Fibroblast of lung (primary cell): ENCODE results near the gene TSACC.

Experiments
- CTCF ChIP-seq, 2 donors: IDR thresholded peaks in 1 of 2; conservative IDR thresholded peaks in 1 of 2; 1 replicate in 1 of 2; 2 replicates in 1 of 2; pipeline ENCODE4 v1.5.1; 2011 to 2012; ENCODE audit warnings: low read length in 2 of 2, control low read depth in 1 of 2, inconsistent platforms in 1 of 2, low read depth in 1 of 2, mild to moderate bottlenecking in 1 of 2
- EZH2 ChIP-seq: IDR thresholded peaks from 2 replicates; pipeline ENCODE4 v1.5.1; 2012; ENCODE audit warnings: low read length, control low read depth, mild to moderate bottlenecking; ENCODE audit errors: missing control alignments

- TF ChIP-seq CTCF (conservative IDR thresholded peaks at IDR 0.05 in 1 of 2, IDR thresholded peaks at IDR 0.05 in 1 of 2; ENCODE audit: low read depth in 1 of 2, low read length in 2 of 2) = no peak
- TF ChIP-seq EZH2 = no peak
Observed at GRCh38 chr1:156316909-156317308, 21.4 kb upstream of the TSACC start.
